Esophagus squamous epithelium (tissue), 4 donors: ENCODE results near the gene PLEKHG4B.

Experiments used
- POLR2A ChIP-seq, 4 donors: fragments of 450-650 bp; IDR thresholded peaks; one replicate each; pipeline ENCODE4 v1.6.1; 2017; ENCODE audit warnings: antibody characterized with exemption in 4 of 4, mild to moderate bottlenecking in 4 of 4, moderate library complexity in 3 of 4
- TF ChIP-seq, protein P1 (sequence below), 6 experiments: fragments of 450-650 bp in 4 of 6; fragments of 200-600 bp in 2 of 6; sonication (generic) in 2 of 6; IDR thresholded peaks; one replicate each; pipeline ENCODE4 v1.5.1; 2016 to 2019; ENCODE audit warnings: antibody characterized with exemption in 6 of 6, mild to moderate bottlenecking in 4 of 6, moderate library complexity in 4 of 6

DNA sequence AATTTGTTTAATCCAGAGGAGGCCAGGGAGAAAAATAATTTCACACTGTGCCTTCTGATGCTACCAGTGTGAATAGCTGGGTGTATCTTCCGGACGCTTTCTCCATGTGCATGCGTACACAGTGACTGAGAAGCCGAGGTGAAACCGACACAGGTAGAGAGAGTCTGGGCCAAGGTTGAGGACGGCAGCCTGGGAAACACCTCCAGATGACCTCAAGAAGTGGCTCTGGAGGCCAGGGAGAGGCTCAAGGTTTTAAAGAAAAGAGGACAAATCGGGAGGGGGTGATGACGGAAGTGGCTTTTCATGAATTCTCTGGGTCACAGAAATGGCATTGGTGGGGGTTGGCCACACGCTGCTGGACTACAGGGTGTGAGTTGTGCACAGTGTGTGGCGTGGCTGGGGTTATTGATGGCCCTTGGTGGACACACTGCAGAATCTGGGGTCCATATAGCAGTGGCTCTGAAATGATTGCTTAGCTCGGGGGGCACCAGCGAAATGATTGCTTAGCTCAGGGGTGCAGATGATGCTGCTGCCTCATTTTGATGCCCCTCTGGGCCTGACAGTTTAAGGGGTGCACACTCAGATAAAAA lies 65.3 kb downstream of the PLEKHG4B start:
- TF ChIP-seq POLR2A (IDR thresholded peaks at IDR 0.05) = no peak
- TF ChIP-seq, protein P1, sequence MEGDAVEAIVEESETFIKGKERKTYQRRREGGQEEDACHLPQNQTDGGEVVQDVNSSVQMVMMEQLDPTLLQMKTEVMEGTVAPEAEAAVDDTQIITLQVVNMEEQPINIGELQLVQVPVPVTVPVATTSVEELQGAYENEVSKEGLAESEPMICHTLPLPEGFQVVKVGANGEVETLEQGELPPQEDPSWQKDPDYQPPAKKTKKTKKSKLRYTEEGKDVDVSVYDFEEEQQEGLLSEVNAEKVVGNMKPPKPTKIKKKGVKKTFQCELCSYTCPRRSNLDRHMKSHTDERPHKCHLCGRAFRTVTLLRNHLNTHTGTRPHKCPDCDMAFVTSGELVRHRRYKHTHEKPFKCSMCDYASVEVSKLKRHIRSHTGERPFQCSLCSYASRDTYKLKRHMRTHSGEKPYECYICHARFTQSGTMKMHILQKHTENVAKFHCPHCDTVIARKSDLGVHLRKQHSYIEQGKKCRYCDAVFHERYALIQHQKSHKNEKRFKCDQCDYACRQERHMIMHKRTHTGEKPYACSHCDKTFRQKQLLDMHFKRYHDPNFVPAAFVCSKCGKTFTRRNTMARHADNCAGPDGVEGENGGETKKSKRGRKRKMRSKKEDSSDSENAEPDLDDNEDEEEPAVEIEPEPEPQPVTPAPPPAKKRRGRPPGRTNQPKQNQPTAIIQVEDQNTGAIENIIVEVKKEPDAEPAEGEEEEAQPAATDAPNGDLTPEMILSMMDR (IDR thresholded peaks at IDR 0.05) = no peak
